HG03558 (cell line): ENCODE results near the gene ACTRT2.

Experiments used
- ATAC-seq: cut with Tn5 transposase; IDR thresholded peaks from one replicate; pipeline ENCODE4 v1.9.1; 2021; ENCODE audit warnings: moderate number of reproducible peaks; ENCODE audit not compliant: unreplicated experiment; ENCODE audit errors: extremely low read depth

ACTRT2 gene

DNA sequence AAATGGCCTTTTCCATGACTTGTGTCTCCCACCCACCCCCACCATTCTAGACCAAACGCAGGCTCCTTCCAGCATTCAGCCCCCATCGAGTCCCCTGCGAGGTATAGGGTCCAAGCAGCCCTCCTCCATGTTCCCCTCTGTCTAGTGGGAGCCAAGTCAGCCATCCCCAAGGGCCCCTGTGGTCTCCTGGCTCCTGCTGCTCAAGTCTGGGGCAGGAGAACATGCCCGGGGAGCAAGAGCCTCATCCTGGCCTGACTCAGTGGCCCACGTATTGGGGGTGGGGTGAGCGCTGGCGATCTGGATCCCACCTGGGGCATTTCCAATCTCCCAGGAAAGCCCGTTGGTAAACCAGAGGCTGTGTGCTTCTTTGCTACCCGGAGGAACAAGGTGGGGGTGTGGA is 43.6 kb downstream of the ACTRT2 start:
- no peak for ATAC-seq

DNA sequence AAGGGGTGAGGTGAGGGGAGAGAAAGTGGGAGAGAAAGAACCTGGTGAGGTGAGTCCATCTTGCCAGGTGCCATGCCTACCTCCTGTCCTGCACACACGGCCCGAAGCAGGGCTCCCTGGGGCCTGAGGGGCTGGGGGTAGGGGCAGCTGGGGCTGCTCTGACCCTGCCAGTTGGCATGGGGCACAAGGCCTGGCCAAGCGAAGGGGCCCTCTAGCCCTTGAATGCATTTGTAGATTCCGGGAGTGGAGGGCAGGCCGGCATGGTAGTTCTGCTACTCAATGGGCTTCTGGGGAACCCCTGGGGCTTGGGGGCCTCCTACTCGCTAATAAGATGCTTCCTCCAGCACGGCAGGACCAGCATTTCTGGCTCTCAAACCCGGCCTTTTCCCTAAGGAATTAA is 44.1 kb downstream of the ACTRT2 start:
- ATAC-seq = no peak

DNA sequence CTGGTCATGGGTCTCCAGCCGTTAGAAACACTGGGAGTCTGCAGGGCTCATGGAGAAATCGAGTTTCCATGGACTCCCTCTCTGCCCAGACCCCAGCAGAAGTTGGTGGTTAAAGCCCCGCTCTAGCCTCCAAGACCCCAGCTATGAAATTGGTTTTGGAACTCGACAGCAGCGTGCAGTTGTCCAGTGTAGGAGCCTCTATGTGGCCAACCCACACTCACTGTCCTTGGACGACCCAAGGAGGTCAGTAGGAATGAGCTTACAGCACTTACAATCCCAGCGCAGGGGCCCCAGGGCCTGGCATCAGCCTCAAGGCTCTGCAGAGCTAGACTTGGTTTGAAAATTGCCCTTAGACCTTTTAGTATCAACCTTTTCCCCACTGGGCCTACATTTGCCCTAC is 44.5 kb downstream of the ACTRT2 start:
- ATAC-seq = no peak

DNA sequence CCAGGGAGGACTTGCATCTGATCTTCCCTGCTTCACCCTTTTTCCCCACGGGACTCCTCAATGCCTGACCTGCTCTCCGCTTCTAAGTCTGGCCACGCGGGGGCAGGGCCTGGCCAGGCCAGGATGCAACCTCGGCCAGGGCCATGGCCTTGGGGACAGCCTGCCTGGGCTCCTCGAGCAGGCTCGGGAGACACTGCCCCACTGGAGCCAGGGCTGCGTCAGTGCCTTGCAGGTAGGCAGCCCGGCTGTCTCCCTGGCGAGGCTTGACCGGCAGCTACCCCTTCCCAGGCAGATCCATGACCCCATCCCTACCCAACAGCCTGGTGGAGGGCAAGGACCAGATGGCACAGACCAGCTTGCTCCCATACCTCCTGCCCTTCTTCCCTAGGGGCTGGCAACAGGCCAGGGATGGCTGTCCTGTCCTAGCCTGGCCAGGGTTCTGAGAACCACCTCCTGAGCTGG is 45.0 kb downstream of the ACTRT2 start:
- no peak for ATAC-seq

DNA sequence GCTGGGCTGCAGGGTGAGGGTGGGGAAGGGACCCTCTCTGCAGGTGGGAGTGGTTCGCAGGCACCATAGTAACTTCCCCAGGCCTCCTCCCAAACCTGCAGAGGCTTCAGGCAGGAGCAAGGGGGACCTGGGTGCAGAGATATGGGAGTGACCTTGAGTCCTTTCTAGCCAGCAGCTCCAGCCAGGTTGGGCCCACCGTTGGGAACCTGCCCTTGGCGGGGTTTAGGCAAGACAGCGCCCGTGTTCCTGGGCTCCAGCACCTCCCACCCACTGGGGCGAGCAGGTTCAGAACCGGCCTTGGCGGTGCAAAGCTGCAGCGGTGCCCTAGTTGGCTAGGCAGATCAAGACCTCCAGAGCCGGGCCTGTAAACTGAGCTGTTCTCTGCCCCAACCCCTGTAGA is 45.6 kb downstream of the ACTRT2 start:
- no peak for ATAC-seq

DNA sequence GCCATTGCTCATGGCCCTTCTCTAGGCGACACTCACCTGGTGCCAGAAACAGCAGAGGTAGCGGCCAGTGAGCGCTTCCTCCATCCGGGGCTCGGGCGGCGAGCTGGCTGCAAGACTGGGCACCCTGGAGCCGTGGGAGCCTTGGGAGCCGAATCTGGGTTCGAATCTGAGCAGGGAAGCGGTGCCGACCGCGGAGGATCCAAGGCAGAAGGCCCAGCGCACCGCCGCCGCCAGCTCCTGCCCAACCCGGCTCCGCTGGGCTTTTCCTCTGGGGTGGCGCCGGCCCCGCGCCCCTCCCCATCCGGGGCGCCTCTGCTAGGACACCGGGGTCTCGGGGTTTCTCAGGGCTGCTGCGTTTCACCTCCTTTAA is 46.0 kb downstream of the ACTRT2 start:
- ATAC-seq = no peak

DNA sequence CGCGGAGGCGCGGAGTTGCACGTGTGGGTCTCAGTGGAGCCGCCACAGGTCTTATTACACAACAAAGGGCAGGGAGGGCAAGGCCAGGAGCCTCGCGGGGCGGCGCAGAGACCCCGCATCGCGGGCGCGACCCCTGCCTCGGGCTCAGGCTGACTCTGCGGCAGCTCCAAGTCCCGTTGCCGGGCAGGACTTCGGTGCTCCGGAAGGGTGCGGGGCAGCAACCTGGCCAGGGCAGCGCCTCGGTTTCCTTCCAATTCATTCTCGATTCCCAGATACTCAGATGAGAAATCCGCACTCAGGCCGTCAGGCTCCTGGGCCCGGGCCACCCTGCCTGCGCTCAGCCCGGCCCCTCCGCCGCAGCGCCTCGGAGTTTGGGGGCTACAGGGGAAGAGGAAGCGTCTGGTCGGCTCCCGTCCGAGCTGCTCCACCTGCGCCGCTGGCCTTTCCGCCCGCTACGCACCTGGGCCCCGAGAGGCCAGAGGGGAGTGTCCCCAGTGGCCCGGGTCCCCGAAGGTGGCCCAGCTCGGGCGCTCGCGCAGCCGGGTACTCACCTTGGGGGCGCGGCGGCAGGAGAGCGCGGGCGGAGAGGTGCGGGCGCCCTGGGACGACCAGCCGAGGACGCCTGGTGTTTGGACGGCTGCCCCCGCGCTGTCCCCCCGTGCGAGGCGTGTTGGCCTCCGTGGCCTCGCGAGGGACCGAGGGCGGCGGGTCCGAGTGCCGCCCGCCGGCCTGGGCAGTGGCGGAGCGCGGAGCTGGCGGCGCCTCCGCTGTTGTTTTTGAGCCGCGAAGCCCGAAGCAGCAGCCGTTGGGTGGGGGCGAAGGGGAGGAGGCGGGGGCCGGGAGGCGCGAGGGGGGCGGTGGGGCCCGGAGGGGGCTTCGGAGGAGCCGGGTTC is 46.6 kb downstream of the ACTRT2 start:
- no peak for ATAC-seq

DNA sequence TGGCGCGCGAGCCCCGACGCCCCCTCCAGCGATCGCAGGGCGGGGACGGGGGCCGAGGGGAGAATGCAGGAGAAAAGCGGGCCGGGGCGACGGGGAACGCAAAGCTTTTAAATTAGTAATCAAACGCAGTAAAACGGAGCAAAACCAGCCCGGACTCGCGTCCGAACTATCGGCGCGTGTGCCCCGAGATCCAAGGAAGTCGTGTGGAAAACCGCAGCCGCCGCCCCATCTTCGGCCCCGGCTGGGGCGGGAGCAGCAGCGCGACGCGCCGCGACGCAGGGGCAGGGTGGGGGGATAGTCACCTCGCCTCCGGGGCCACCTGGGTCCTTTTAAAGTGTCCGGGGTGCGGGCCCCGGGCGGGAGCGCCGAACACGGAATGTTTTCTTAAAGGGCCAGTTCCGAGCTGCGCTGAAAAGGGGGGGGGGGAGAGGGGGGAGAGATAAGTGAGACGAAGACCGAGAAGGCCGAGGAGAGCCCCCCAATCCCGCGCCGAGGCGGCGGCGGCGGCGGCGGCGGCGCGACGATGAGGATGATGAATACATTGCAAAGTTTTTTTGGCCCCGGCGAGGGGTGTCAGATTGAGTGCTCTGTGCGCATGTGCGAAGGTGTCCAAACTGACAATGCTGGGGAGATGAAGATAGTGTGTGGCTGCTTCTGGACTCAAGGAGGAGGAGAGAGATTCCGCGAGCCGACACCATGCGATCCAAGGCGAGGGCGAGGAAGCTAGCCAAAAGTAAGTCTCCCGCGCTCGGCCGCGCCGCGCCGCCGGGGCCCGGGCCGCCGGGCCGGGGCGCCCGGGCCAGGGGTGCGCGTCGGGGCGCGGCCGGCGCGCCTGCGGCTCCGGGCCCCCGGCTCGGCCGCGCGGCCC is 47.5 kb downstream of the ACTRT2 start, which contains the start of gene PRDM16:
Gene PRDM16 (plus strand): TSS at position 640 of the 868 bp plus-strand sequence. CDS start 57 bp downstream, at position 697.
- ATAC-seq = no peak

DNA sequence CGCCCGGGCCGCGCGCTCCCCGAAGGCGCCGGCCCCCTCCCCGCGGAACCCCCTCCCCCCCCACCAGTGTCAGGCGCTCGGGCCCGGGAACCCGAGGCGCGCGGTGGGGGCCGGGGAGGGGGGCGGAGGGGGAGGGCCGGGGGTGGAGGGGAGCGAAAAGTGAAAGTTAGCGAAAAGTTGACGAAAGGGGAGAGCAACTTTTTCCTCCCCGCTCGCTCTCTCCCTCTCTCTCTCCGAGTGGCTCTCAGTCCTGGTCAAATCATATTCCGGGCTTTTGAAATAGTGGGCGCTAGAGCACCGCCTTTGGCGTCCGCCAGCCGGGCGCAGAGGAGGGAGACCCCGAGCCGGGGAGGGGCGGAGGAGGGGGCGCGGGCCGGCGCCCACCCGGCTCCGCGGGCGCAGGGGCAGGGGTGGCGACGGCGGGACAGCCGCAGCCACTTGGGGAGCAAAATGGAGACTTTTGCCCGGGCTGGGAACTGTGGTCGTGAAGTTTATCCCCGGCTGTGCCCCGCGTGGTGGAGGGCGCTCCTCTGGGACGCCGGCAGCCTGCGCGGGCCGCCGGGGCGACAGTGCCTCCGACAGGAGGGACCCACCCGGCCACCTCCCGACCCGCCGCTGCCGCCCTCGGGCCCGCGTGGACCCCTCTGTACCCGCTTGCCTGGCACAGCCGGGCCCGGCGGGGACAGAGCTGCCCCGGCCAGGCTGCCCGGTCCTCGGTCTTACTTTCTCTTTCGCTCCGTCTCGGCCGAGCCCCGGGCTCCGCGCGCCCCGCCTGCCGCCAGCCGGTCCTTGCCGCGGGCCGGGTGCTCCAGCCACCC is 48.4 kb downstream of the ACTRT2 start:
- ATAC-seq = no peak

DNA sequence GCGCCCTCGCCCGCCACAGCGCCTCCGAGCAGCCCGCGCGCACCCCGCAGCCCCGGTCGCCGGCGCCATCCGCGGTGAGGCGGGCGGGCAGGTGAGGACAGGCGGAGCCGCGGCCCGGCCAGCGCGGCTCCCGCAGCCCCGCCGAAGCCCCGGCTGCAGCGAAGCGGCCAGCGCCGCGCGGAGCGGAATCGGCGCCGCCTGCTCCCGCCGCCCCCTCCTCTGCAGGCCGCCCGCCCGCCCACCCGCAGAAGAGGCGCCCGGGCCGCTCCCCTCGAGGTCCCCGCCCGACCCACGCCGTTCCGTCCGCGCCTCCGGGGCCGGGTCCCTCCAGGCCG is 49.0 kb downstream of the ACTRT2 start:
- no peak for ATAC-seq

DNA sequence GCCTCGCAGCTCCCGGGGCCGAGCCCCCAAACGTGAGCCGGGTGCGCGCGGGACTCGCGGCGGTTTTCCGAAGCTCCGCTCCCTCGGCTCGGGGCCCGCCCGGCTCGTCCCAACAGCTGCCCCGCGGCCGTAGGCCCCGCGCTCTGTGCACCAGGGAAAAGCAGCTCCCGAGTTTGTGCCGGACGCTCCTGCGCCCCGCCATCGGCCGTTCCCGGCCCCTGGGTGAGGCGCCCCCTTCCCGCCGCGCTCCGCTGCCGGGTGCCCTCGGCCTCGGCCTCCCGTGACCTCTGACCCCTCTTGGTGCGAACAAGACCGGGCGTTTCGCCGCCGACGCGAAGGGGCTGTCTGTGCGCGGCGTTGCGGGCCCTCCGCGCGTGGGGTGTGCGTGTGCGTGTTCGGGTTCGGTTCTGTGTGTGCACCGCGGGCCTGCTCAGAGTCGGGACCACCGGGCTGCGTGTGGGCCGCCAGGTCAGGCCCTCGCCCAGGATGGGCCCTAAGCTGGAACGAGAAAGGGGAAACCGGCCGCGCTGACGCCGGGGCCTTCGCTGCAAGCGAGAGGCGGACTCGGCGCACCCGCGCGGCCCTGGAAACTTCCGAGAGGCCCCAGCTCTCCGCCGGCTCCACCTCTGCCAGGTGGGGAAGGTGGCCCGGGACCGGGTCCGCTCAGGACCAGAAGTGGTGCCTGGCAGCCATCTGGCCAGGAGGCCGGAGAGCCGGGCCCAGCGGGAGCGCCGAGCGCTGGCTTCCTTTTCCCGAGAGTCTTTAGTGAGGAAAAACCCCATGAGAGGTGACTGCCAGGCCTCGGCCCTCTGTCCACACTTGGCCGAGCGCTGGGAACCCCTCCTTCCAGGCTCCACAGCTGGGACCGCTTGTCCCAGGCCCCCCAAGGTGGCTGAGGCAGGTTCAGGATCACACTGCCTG is 49.6 kb downstream of the ACTRT2 start:
- ATAC-seq = no peak

DNA sequence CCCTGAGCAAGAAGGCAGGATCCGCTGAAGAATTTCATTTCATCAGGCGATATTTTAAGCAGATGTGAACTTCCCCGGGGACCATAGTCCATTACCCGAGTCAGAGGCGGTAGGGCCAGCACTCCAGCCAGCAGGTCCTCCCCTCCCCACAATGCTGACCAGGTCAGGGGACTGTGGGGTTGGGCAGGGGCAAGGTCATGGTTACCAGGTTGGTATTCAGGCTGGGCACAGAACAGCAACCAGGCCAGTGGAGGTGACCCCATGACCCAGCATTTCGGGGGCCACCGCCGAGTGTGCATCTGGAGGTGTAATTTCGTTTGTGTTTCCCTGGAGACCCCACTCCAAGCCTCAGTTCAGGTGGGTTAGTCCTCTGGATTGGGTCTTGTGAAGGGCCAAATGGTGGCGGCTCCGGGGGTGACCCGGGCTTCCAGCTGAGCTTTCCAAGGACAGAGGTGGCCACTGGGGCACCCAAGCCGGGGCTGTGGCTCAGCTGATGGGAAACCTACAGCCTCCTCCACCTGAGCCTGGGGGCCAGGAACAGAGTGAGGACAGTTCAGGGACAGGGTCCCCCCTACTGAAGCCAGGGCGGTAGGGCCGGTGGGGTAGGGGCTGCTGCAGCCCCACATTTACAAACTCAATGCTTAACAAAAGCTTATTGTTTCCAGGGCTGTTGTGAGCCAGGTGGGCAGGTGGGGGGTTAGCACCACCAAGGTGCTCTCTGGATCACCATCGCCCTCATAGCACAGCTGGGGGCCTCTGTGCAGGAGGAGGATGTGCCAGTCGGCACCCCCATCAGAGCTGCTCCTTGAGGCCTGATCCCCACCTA is 50.5 kb downstream of the ACTRT2 start:
- ATAC-seq = no peak
